GM18868 (cell line): ENCODE measurements around the gene XPO4.
A peak's percentile ranks its signal among the peaks of the same experiment; 100 is the strongest.
"Not testable (repeated sequence)": the region's sequence is repeated elsewhere in the genome, so short reads cannot be mapped to it uniquely, and the experiment has no call there.

Experiments used
- ATAC-seq: cut with Tn5 transposase; IDR thresholded peaks from one replicate; pipeline ENCODE4 v1.9.1; 2021; ENCODE audit warnings: mild to moderate bottlenecking, moderate library complexity; ENCODE audit not compliant: unreplicated experiment

The XPO4 gene

DNA sequence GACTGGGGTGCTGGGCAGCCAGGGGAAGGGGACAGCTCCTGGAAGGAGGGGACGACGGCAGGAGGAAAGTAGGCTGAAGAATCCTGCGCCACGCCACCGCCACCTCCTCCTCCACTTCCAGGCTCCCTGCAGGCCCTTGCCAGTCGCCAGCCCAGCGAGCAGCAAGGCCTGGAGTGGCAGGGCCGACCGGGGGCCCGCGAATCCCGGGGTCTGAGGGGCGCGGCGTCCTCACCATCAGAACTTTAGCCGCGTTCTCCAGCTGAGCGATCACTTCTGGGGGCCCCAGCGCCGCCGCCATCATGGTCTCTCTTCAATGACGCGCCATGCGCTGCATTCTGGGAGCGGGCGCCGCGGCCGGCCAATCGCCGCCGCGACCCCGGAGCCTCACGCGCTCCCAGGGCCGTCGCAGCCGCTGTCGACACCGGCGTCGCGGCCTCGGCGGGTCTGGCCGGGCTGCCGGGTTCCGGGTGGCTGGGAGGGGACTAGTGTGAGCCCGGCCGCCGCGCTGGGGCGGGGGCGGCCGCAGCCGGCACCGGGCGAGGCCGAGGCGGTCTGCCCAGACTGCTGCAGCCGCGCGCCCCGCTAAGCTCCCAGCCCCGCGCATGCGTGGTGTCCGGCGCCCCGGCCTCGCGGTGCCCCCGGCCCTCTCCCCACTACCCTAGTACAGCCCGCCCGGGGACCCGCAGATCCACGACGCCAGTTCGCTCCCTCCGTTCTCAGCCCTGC lies at the start of gene XPO4:
TSS of gene XPO4 (minus strand) at position 309 of the 726 bp plus-strand sequence. CDS start at position 301, 8 bp downstream.
- peak; percentile 92 for ATAC-seq

DNA sequence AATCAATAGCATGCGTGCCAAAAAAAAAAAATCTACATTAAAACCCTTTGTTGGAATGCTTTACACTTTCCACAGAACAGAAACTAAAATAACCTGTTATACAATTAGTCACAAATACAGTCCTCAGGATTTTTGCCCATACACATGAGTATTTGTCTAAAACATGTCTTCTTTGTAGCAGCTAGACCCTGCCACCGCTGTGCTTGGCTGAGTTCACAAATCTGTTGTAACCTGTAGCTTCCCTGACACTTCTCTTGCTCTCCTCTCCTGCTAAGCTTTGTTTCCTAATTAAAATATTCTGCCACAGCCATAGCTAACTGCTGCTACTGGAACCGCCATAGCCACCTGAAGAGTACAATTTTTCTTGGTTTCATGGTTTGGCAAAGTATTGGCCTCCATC lies 45.5 kb upstream of the XPO4 start:
- not testable (repeated sequence) for ATAC-seq

DNA sequence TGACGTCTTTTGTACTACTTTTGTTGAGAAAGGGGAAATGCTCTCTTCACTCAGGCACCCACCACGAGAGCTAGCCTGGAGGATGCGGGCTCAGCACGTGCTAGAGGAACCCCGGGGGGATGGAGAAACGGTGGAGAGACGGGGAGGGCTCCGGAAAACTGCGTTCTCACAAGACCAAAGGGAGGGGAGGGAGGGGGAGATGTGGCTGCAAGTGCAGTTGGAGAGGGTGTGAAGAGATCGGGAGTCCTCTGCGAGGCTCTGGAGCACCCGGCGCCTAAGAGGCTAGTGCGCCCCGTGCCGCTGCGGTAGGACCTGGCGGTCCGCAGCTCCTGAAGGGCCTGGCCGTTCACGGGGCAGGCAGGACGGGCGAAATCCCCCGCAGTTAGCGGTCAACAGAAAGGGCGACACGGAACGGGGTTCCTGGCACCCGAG lies 43.4 kb upstream of the XPO4 start:
- ATAC-seq: no peak

DNA sequence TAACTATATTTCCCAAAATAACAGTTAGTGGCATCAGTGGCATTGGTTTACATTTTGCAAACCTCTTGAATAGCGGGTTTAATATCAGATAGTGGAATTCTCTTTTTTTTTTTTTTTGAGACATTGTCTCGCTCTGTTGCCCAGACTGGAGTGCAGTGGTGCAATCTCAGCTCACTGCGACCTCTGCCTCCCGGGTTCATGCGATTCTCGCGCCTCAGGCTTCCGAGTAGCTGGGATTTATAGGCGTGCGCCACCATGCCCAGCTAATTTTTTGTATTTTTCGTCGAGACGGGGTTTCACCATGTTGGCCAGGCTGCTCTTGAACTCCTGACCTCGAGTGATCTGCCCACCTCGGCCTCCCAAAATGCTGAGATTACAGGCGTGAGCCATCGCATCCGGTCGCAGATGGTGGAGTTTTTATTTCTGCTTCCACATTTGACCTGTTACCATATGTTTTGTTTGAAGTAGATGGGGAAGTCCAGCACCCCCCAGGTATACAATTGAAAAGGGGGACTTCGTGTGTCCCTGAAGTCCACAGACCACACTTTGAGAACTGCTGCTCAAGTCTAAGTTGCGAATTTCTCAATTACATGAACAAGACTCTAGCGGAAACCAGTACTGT lies 40.5 kb upstream of the XPO4 start:
- no peak for ATAC-seq

DNA sequence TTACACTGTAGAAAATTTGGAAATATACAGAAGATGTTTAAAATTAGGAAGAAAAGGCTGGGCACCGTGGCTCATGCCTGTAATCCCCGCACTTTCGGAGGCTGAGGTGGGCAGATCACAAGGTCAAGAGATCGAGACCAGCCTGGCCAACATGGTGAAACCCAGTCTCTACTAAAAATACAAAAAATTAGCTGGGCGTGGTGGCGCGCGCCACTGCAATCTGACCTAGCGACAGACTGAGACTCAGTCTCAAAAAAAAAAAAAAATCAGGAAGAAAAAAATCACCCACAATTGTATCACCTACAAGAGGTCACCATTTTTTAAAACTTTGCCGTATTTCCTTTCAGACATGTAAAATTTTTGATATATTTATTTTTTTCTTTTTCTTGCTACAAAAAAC lies 38.0 kb upstream of the XPO4 start:
- not testable (repeated sequence) for ATAC-seq

DNA sequence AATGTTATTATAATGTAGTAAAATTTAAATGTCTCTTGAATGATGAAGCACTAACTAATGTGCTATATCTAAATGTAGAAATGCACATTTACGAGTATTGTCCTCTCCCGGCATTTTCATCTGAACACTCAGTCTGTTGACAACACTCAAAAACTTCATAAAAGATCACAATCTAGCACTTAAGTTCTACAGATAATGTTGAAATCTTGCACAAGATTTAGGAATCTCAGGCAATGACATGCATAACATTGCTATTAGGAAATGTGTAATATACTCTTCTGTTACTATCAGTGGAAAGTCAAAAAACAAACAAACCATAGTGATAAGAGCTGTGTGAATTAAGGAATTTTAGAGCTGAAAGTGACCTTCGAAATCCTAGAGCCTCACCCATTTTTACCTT lies 37.5 kb upstream of the XPO4 start:
- ATAC-seq: no peak

DNA sequence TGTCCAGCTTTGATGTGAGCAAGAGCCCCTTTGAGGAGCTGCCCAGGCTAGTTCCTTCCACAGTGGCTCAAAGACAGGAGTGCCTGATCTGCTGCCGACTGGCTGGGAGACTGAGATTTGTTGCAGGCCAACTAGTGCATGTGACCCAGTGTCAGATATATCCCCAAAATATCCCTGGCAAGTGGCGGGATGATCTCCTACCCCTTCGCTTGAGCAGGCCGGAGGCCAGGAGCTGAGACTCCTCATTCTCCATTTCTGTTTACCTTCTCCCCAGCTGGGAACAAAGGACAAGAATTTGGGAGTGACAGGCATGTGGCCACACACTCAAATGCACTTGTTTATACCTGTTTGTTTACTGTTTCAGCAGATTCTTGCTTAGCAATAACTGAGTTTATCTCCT lies 37.1 kb upstream of the XPO4 start:
- ATAC-seq: no peak

DNA sequence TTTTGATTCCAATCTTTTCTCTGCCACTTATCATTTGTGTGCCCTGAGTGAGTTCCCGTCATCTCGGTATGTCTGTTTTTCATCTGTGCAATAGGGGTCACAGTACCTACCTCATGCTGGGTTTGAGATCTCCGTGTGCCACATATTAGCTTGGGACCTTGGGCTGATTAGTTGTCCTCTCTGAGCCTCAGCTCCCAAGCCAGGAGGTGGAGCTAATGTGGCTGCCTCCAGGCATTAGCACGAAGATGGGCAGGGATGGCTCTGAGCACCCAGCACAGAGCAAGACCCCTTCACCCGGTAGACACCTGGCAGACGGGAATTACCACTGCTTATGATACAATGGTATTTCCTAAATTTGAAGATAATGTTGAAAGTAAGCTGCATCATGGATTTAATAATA lies 35.8 kb upstream of the XPO4 start:
- ATAC-seq: no peak

DNA sequence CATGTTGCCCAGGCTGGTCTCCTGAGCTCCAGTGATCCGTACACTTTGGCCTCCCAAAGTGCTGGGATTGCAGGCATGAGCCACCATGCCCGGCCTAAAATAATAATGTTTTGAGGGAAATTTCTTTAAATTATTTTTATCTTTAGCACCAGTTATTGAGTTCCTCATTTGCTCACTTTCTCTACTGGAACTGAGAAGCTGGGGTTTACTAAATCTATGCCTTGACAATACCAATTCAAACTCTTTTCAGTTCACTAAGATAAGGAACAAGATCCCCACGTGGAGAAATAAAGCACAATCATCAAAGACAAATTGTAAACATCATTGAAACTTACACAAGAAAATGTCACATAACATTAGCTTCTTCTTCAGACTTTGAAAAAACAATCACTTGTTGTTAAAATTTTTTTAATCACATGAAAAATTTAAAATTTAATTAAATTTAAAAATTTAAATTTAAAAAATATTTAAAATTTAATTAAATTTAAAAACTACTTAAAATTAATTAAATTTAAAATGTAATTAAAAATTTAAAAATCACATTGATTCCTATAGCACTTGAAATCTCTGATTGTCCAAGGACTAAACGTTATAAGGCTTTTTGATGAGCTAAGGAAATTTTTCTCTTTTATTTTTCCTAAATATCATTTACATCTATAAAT lies 25.2 kb upstream of the XPO4 start:
- no peak for ATAC-seq

DNA sequence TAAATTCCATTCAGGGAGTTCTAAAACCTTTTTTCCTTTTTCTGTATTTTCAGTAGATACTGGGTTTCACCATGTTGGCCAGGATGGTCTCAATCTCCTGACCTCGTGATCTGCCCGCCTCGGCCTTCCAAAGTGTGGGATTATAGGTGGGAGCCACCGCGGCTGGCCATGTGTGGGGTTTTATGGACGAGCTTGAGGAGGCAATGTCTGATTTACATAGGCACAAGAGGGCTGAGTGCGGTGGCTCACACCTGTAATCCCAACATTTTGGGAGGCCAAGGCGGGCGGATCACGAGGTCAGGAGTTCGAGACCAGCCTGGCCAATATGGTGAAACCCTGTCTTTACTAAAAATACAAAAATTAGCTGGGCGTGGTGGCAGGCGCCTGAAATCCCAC lies 22.8 kb upstream of the XPO4 start:
- ATAC-seq: not testable (repeated sequence)

DNA sequence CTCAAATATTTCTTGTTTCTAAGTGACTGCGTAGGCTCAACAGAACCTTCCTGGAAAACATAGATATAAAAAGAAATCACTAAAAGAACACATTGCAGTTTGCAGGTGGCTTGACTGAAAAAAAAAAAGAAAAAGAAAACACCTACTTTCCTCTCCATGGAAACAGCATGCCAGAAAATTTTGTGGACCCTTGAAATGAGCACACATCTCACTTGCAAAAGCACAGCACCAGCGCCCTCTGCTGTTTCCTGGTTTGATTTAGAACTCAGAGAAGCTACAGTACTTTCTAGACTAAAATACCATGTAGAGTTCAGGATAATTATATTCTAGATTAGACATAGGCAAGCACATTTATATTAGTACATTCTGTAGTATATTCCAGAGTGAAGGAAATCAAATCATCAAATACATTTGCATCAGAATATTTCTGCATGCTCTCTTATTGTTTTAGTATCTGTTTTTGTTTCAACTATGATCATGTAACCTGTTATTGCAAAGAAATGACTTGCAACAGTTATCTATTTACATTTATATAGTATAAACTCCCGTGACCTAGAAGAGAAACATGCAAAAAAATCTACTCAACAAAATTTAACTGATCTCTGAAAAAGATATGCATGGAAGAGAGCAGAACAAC lies 22.3 kb upstream of the XPO4 start:
- no peak for ATAC-seq

DNA sequence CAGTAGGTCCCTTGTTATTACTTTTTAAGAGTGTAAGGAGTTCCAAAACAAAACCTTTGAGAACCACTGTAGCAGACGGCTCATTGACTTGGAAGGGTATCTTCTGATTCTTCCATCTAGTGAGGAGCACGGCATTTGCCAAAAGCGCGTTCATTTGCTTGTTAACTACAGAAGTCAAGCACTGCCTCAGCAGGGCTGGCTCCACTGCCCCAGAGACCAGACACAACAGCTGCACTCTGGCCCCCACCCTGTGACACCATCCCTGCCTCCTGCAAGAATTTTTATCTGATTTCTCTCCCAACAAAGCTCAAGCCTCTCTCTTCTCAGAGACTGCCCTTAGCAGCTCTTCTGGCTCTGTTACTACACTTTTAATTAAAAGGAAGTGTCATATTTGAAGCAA lies 20.7 kb upstream of the XPO4 start:
- no peak for ATAC-seq

DNA sequence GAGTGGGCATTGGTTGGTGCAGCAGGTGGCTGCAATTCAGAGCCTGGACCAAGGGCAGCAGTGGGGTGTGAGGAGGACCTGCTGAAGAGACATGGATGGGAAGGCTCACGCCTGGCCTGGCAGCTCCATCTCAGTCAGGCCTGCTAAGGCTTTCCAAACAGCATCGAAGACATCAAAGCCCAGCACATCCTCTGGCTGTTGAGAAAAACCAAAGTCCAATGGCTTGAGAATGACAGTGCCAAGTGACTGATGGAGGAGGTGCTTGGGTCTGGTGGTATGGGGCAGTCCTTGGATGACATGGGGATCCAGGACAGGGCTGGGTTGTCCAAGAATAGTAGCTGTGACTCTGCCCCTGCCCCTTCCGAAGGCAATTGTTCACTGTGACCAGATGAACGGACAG lies 19.0 kb upstream of the XPO4 start:
- ATAC-seq: no peak

DNA sequence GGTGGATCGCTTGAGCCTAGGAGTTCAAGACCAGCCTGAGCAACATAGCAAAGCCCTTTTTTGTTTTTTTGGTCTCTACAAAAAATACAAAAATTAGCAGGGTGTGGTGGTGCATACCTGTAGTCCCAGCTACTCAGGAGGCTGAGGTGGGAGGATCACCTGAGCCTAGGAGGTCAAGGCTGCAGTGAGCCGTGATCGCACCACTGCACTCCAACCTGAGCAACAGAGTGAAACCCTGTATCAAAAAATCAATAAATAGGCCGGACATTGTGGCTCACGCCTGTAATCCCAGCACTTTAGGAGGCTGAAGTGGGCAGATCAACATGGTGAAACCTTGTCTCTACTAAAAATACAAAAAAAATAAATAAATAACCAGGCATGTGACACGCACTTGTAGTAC lies 13.1 kb upstream of the XPO4 start:
- not testable (repeated sequence) for ATAC-seq

DNA sequence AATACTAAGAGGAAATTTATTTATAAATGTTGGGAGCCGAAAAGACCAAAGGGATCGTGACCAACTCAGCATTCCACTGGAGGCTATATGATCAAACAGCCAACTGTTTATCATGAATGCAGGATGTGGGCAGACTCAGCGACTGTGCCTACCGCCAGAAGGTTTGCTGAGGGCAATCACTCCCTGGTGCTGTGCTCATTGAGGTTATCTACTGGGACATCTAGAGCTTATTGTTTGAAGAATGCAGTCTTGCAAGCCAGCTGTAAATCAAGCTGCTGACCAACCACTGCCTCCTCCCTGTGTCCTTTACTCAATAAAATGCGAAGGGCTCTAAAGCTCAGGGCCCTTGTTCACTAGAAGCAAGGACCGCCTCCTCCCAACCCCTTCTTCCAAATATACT lies 8.5 kb upstream of the XPO4 start:
- ATAC-seq: no peak

DNA sequence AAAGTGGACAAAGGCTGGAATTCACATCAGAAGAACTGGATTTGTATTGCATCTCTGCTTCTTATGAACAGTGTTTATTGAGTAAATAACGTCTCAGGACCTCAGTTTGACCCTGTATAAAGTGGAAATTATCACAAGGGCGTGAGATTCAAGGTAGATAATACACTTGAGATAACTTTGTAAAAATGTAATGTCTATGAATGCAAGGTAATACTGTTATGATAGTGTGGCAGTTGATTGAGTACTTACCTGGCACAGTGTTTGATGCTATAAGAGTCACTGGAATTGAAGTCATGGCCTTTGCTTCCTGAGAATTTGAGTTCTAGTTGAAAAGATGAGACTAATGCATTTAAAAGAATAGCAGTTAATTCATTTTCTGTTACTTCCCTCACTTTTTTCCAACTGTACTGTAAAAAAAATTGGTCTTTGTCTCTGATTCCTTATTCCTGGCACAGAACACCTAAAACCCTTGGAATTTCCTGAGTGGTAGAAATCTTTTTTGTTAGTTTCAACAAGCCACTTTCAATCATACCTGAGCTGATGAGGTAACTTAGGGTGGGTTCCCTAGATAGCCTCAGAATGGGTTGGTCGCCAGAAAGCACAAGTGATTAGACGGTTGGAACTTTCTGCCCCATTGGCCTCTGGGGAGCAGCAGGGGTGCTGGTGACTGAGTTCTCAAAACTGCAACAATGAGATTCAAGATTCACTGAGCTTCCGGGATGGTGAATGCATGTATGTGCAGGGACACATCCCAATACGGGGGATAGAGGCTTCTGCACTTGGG lies 6.4 kb upstream of the XPO4 start:
- no peak for ATAC-seq

DNA sequence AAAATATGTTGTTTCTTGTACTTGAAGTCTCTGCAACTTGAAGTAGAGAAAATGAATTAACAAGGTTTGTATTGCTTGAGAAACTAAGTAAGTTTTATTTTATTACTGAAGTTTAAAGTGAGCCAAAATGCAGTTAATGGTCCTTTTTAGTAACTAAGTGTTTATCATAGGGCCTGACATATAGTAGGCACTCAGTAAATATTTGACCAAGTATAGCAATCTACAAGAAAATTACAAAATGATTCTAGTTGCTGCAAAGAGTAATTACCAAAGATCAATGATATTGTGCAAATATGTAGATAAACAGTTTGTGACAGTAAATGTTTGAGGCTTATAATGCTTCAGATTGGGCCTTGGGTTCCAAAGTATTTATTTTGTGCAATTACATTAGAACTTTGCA lies 2.4 kb upstream of the XPO4 start:
- ATAC-seq: no peak

DNA sequence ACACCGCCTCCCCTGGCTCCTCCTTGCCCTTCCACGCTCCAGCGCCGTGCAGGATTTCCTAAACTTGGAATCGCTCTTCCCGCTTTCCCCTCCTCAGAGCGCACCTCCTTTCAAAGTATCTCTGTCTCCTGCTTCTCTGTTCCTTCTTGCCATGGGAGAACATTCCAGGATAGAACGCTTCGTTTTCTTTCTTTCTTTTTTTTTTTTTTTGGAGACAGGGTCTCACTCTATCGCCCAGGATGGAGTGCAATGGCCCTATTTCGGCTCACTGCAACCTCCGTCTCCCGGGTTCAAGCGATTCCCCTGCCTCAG lies 574 bp upstream of the XPO4 start:
- no peak for ATAC-seq

DNA sequence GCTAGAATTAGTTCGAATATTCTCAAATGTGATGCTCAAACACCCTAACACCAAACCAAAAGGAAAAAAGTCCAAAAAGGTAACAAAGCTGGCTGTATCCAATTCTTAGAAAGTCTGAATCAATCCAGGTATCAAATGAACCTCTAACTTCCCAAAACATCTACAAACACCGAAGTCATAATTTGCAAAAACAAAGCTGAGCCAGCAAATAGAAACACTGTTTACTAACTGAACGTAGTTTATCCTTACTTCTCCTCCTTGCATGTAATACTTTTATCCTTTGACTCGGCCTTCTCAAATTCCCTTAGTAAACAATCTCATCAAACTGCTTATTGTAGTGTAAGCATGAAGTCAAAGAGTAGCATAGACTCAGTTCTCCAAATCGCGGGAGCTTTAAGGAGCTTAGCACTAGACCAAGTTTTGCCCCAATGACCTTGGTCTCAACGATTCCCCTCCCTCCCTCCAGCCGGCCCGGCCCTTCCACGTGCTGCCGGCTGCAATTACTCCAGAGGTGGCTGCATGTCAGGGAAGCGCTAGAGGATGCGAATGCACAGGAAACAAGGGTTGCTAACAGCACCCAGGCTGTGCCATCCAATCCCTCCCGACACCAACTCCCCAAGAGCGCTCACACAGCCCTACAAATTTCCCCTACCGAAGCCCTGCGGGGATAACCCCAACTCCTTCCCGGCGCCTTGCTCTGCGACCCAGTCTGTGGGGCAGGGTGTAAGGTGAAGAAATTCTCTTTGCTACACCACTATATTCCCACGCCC lies 693 bp downstream of the XPO4 start:
- peak; percentile 32 for ATAC-seq

DNA sequence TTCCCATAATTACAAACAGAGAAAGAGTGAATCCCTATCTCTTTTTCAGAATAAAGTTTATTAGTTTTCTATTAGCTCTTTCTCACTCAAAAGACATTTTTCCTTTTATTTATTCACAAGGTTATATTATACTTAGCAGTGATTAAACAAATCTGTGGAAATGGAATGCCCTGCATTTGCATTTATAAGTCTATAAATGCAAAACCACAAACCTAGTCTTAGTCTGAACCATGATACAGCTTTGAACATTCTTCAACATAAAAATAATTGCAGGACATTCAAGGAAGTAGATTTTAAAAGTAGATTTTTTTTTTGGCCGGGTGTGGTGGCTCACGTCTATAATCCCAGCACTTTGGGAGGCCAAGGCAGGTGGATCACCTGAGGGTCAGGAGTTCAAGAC lies 8.3 kb downstream of the XPO4 start:
- ATAC-seq: no peak
